ENCODE data around the gene SLC7A4.
"Not testable (repeated sequence)": the region's sequence is repeated elsewhere in the genome, so short reads cannot be mapped to it uniquely, and the experiment has no call there.

Gene SLC7A4

DNA sequence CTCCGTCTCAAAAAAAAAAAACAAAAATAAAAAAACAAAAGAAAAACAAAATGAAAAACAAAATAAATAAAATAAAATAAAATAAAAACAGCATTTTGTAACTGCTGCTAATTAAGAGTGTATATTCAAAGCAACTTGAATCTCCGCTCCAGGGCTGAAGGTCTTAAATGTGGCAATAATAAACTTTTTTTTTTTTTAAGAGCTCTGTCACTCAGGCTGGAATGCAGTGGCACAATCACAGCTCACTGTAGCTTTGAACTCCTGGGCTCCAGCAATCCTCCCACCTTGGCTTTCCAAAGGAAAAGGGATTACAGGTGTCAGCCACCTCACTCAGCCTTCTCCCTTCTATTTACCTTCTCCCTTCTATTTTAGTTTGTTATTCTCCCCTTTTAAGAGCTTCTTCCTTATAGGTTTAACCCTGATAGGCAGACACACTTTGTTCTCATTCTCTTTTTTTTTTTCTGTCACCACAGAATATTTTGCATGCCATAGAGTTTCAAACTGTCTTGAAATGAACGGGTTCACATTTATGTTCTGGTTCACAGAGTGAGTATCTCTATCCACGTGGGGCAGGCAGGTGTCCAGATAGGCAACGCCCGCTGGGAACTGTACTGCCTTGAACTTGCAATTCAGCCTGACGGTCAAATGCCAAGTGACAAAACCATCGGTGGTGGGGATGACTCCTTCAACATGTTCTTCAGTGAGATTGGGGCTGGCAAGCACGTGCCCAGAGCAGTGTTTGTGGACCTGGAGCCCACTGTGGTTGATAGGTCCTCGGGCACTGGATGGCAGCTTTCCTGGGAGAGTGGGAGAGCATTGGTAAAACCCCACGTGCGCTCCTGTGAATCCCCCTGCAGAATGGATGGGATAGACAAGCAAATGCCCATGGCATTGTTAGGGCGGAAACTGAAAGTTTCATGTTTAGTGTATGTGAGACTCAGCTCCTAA lies 32.8 kb upstream of the SLC7A4 start:
- in situ Hi-C loops (cut with HindIII; ENCODE audit: low sequenced_read_pairs) = no loop called here

DNA sequence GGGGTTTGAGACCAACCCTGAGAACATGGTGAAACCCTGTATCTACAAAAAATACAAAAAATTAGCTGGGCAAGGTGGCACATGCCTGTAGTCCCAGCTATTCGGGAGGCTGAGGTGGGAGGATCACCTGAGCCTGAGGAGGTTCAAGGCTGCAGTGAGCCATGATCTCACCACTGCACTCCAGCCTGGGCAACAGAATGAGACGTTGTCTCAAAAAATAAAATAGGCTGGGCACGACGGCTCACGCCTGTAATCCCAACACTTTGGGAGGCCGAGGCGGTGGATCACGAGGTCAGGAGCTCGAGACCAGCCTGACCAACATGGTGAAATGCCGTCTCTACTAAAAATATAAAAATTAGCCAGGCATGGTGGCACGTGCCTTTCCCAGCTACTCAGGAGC lies 32.1 kb upstream of the SLC7A4 start:
- in situ Hi-C loops (cut with HindIII; ENCODE audit: low sequenced_read_pairs) = not testable (repeated sequence)

DNA sequence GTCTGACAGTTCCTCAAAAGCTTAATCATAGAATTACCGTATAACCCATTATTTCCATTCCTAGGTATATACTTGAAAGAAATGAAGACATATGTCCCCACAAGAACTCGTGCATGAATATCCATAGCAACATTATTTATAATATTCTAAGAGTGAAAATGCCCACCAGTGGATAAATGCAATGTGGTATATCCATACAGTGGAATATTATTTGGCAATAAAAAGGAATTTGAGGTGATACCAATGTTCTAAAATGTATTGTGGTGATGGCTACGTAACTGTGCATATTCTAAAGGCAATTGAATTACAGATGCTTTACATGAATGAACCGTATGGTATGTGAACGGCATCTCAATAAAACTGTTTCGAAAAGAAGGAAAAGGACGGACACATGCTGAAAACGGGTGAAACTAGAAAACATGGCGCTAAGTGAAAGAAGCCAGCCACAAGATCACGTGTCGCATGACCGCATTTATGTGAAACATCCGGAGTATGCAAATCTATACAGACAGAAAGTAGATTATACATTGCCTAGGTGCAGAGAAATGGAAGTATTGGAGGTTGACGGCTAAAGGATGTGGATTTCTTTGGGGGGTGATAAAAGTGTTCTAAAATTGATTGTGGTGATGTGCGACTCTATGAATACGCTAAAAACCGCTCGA lies 29.4 kb upstream of the SLC7A4 start:
- in situ Hi-C loops (cut with HindIII; ENCODE audit: low sequenced_read_pairs) = not testable (repeated sequence)

DNA sequence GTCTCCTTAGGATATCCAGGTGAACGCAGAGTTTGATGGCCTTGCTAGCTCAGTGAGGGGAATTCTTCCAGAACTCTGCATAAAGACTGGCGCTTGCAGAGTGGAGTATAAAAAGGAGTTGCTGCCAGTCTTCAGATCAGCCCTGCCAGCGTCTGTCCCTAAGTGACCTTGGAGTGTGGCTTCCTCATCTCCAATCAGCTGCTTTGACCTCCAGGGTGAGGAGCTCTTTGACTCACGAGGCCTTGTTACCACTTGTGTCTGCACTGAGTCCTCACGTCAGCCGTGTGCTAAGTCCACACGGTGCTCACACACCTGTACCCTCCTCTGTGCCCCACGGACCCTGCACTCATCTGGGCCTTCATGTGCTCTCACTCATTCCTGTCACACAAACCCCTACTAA lies 28.0 kb upstream of the SLC7A4 start:
- in situ Hi-C loops (cut with HindIII; ENCODE audit: low sequenced_read_pairs) = not testable (repeated sequence)

DNA sequence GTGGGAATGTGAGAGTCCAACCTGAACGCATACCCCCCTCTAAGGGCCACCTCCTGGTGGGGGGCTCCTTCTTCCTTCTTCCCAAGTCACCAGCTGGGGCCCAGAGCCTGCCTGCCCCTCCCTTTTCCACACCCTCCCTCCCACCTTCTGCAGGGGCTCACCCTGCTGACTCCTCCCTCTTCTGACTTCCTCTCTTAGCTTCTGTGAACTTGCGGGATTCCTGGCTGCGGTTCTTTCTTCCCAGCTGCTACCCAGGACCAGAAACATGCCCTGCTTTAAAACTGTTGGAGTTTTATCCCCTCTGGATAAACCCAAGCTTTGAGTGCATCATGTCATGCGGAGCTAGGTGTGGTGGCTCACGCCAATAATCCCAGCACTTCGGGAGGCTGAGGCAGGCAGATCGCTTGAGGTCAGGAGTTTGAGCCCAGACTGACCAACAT lies 23.5 kb upstream of the SLC7A4 start:
- in situ Hi-C loops (cut with HindIII; ENCODE audit: low sequenced_read_pairs) = no loop called here

DNA sequence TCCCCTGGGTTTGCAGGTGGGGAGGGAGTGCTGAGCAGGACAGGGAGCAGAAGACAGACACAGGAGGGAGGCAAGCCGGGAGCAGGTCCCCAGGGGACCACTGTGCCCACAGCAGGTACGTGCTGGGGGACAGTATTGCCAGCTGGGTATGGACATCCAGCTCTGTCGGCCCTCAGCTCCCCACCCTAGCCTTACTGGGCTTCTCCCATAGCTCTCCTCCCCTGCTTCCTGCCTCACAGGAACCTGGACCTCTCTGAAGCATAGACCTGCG lies 23.1 kb upstream of the SLC7A4 start:
- in situ Hi-C loops (cut with HindIII; ENCODE audit: low sequenced_read_pairs) = no loop called here

DNA sequence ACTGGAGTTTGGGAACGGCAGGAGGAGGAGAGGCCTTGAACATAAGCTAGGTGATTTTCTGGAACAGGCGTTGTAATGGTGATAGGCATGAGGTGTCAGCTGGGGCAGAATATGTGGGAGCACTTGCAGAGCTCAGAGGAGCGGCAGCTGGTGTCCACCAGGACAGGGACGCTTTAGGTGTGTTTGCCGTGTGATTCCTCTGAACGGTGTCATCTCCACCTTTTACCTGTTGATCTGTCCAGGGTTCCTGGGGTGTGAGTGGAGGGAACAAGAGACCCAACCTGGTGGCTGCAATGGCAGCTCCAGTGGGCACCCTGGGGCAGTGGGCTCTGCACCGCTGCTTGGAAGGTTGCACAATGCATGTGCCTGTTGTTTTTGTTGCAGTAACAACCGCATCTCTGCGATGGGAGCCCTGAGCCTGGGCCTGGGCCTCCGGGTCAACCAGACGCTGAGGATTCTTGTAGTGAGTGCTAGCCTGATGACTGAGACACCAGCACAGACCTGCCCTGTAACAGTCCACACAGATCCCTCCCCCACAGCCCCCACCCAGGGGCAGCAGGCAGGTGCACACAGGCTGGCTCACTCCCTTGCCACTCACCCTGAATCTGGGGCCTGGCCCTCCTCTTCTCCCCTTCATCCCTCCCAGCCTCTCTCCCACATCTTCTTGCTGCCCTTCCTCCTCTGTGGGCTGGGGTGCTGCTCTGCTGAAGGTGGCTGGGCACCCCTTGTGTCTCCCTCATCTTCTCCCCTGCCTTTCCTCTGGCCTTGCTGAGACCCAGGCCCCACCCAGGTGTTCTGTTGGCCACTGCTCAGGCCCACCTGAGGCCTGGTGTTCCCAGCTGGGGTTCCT lies 22.6 kb upstream of the SLC7A4 start:
- in situ Hi-C loops (cut with HindIII; ENCODE audit: low sequenced_read_pairs) = no loop called here

DNA sequence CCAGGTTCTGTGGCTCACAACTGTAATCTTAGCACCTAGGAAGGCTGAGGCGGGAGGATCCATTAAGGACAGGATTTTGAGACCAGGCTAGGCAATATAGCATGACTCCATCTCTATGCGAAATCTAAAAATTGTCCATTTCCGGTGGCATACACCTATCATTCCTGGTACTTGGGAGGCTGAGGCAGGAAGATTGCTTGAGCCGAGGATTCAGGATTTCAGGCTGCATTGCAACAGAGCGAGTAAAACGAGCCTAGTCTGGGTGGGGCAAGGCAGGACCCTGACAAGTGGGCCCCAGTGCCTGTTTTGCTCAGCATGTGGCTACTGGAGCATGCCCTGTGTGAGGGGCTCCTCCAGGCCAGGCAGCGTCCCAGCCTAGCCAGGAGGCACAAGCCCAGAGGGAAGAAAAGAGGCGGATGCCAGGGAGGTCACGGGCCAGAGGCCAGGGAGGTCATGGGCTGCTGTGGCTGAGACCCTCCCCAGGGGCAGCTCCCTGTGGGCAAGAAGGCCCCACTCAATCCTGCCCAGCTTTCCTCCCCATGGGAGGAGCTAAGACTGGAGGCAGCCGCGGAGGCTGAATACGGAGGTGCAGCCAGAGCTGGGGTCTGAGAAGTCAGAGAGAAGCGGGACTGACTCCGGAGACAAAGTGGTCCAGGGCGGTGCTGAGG lies 21.8 kb upstream of the SLC7A4 start:
- in situ Hi-C loops (cut with HindIII; ENCODE audit: low sequenced_read_pairs) = no loop called here

DNA sequence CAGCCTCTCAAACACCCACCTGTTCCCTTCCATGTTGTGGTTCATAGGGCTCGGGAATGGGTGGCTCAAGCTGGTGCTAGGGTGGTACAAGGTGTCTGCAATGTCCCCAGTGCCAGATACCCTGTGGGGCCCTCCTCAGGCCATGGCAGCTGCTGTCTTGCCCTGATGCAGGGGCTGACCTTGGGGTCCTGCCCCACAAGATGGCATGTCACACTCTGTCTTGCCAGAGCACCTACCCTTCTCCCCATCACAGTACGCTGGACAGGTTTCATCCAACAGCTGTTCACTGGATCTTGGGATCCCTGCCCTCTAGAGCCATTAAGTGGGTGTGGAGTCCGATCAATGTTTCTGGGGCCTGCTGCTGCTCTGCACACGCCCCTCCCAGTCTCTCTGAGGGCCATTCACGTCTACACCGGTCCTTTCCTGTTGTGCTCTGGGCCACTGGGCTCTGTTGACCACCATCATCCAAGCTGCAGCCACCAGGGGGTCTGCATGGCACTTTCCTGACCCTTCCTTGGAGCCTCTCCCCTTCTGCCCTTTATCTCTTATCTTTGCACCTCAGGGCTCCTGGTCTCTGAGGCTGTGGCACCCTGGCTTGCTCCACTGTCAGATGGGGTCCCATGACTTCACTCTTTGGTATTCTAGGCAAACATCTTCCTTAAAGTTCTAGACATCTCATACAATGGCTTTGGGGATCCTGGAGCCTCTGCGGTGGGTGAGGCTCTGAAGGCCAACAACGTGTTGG lies 20.5 kb upstream of the SLC7A4 start:
- in situ Hi-C loops (cut with HindIII; ENCODE audit: low sequenced_read_pairs) = no loop called here

DNA sequence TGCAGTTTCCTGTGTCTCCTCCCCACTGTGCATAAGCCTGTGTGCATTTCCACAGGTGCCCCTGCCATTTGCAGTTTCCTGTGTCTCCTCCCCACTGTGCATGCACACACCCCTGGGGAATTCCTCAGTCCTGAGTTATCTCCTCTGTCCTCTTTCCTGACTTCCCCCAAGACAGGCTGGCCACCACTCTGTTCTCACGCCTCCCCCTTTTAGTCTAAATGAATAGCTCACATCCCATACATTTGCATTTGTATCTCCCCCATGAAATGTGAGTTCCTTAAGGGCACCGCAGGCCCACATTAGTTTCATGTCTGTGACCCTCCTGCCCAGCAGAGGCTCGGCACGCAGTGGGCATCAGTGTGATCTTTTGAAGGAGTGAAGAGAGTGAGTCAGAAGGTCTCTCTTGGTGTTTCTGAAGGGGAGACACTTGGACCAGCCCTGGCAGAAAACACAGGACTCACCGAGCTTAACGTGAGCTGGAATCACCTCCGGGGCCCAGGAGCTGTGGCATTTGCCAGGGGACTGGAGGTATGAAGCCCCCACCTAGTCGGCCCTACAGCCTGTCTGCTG lies 19.6 kb upstream of the SLC7A4 start:
- in situ Hi-C loops (cut with HindIII; ENCODE audit: low sequenced_read_pairs) = no loop called here

DNA sequence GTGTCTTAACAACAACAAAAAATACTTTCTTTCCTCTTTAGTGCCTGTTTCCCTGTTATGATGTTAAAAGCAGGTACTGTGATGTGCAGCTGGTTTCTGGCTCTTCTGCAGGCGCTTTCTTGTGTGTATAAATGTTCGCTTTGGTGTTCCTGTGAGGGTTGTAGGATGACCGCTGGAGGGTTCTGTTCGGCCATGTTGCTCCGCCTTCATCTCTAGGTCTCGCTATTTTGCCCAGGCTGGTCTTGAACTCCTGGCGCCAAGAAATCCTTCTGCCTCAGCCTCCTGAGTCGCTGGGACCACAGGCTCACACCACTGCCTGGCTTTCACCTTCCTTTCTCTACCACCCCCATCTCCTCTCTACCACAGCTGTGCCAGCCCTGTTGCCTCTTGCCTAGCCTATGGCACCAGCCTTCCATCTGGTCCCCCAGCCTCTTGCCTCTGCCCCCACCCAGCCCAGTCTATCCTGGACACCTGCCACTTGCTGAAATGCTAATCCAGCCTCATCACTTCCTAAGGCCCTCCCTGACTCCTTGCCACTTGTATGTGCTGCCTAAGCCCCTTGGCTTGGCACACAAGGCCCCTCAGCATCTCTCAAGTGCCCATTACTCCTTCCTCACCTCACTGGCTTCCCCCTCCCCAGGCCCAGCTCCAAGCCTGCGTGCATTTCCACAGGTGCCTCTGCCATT lies 18.9 kb upstream of the SLC7A4 start:
- in situ Hi-C loops (cut with HindIII; ENCODE audit: low sequenced_read_pairs) = no loop called here

DNA sequence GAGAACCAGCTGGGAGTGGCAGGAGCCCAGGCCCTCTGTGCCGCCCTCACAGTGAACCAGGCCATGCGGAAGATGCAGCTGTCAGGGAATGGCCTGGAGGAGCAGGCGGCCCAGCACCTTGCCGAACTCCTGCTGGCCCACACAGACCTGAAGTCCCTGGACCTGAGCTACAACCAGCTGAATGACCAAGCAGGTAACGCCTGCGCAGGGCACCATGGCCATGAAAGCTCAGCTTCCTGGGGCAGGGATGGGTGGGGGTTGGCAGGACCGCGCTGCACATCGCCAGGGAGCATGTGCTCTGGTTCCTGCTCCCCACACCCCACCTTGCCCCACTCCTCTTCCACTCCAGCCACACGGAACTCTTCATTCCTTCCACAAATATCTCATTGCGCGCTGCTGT lies 16.6 kb upstream of the SLC7A4 start:
- in situ Hi-C loops (cut with HindIII; ENCODE audit: low sequenced_read_pairs) = not testable (repeated sequence)

DNA sequence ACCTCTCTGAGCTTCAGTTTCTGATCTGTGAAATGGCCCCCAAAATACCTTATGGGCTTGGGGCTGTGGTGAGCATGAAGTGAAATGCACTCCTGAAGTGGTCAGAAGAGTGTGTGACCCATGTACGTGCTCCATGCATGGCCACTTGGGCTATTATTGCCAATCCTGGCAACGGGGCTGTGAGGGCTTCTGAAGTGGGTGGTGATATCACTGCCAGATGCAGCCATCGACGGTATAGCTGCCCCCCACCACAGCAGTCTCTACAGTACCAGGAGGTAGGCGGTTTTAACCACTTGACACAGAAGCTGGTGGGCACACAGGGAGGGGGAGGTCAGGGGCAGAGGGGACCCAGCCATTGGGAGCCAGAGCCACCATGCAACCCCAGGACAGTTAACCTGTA lies 16.1 kb upstream of the SLC7A4 start:
- in situ Hi-C loops (cut with HindIII; ENCODE audit: low sequenced_read_pairs) = not testable (repeated sequence)

DNA sequence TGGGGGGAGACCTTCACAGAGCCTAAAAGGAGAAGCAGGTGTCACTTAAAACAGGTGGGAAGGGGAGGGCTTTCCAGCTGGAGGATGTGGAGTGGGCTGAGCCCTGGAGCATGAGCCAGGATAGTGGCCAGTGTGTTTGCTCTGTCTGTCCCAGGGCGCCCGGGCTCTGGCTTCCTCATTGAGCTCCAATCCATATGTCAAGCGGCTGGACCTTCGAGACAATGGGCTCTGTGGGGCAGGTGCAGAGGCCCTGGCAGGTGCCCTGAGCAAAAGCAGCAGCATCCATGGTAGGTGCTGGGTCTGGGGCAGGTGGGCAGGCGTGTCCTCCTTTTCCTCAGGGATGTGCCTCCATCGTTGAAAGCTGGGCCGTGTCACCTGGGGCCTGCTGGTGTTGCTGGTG lies 15.4 kb upstream of the SLC7A4 start:
- in situ Hi-C loops (cut with HindIII; ENCODE audit: low sequenced_read_pairs) = no loop called here

DNA sequence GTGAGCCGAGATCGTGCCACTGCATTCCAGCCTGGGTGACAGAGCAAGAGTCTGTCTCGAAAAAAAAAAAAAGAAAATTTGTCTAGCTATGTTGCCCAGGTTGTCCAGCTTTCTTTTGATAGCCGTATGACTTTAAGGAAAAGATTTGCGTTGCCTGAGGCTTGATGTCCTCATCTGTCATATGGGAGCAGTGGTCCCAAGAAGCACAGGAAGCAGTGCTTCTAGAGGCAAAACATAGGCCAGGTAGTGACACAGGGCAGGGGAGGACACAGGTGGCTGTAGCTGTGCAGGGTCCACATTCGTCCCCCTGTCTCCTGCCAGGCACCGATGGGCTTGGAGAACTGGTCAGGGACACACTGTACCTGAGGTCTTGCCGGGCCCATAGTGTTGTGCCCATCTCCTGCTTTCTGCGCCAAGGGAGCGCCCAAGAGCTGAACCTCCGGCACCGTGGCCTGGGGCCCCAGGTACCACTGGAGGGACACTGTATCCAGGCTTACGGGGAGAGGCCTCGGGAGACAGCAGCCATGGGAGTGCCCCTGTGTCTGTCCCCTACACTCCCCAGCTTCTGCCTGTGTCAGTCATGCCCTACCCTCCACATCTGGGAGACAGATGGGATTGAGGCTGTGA lies 14.8 kb upstream of the SLC7A4 start:
- in situ Hi-C loops (cut with HindIII; ENCODE audit: low sequenced_read_pairs) = no loop called here

DNA sequence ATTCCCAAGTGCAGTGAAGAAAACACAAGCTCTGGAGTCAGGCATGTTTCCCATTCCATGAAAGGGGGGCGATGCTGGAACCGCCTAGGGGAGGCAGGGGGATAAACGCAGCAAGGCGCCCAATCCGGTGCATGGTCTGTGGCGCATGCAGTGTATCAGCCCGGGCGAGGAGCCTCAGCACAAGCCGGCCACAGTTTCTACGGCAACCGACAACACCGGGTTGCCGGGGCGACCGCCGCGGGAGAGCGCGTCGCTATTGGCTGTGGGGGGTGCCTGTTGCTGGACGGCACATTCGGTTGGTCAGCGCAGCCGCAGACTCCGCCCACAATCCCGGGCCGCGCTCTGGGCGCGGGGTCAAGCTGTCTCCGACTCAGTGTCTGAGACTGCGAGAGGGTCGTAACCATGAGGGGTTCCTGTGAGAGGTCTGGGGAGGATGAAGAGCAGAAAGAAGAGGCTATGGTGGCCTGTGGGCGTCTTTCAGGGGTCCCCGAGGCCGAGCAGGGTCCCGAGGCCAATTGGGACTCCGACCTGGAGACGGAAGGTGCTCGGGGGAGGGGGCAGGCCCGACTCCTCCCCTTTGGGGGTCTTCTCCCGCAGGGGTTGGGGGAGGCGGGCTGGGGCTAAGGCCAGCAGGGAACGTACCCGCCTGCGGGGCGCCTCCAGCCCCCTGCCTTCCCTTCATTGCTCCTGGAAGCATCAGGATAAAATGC lies 13.4 kb upstream of the SLC7A4 start, which contains the start of gene LRRC74B:
Gene LRRC74B, plus strand, starts transcription at position 362 of the 710 bp plus-strand sequence. Its CDS starts 41 bp downstream, at position 403.
- in situ Hi-C loops (cut with HindIII; ENCODE audit: low sequenced_read_pairs) = no loop called here

DNA sequence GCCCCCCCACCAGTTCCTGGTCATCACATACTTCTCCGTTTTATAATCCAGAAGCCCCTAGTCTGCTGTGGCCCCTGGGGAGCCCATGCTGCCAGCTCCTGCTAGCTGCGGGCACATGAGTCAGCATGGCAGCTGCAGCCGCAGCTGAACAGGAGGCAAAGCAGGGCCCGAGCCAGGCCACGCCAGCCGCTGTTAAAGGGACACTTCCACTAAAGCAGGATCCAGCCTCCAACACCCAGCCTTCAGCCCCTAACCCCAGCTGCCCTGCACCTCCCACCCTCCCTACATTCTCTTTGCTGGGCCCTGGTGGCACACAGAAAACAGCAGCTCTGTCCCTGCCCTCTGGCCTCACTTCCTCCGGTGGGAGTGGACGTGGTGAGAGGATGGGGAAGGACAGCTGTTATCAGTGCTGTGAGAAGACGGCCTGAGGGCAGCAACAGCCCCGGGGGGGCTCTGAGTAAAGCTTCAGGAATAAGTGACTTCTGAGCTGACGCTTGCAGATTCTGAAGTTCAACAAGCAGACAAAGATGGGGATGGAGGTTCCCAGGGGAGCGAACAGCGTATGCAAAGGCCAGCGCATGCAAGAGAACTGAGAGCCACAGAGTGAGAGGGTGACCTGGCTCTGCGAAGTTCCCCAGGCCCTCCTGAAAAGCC lies 12.7 kb upstream of the SLC7A4 start:
- in situ Hi-C loops (cut with HindIII; ENCODE audit: low sequenced_read_pairs) = no loop called here
